K562 (cell line): Measurements from ENCODE around the gene TKTL1. TPM values are rescaled to one million over a fixed set of nuclear protein-coding genes. Genes with fewer than 3 reads are reported as not detected.

ENCODE experiments used
- ATAC-seq: fragments of 200-7000 bp; cut with Tn5 transposase; 3 replicates; pipeline ENCODE4 v1.9.1; 2020; ENCODE audit warnings: moderate library complexity
- BruUV-seq: library from RNA; stranded (reverse); fragments of 400-500 nt; replicated peaks from 2 replicates; lab custom pipeline; 2021; lab: Mats Ljungman, UMichigan
- CTCF ChIA-PET: fragments of 300-600 bp; formaldehyde crosslinking; extraction: SDS; loops from one replicate; lab custom pipeline; 2021; ENCODE audit warnings: low intra/inter-chr PET ratio; lab: Yijun Ruan, JAX
- POLR2A ChIA-PET: fragments of 300-600, 350-650 bp; sonication (Branson Sonifier 250); formaldehyde crosslinking; extraction: SDS; loops from one replicate; lab custom pipeline; 2021; ENCODE audit warnings: antibody characterized with exemption, inconsistent platforms; lab: Yijun Ruan, JAX
- DNase-seq, 4 experiments: peaks; one replicate each; pipeline versions ENCODE4 v3.0.0 to v3.0.0-alpha.2; 2011 to 2018; ENCODE audit warnings: low spot score in 3 of 4, mixed read lengths in 3 of 4; ENCODE audit errors: extremely low read depth in 1 of 4
- FAIRE-seq: peaks from 2 replicates; lab custom pipeline; 2011; peaks lifted over from hg19 to GRCh38; lab: Jason Lieb, UNC
- H2AFZ ChIP-seq: 2 replicates; pipeline ENCODE4 v1.6.0; 2011; ENCODE audit warnings: low read depth, low read length, control low read depth, inconsistent platforms
- H3K27ac ChIP-seq: fragments of 200-600 bp; 3 replicates; pipeline ENCODE4 v1.8.0; 2011; ENCODE audit warnings: low read depth, mild to moderate bottlenecking, control low read depth, inconsistent platforms, low read length, moderate library complexity, mixed read lengths; ENCODE audit errors: extremely low read depth
- H3K27me3 ChIP-seq, 2 experiments: fragments of 300-600 bp in 1 of 2; 2 replicates in 1 of 2; 3 replicates in 1 of 2; pipeline versions ENCODE4 v1.6.0 to v1.8.0; 2011; ENCODE audit warnings: inconsistent platforms in 2 of 2, low read length in 2 of 2, mild to moderate bottlenecking in 1 of 2, mixed read lengths in 1 of 2, moderate library complexity in 1 of 2; ENCODE audit not compliant: control insufficient read depth in 2 of 2, insufficient read depth in 2 of 2
- H3K36me3 ChIP-seq: fragments of 300-600 bp; 3 replicates; pipeline ENCODE4 v1.8.0; 2011; ENCODE audit warnings: mild to moderate bottlenecking, low read length, inconsistent platforms; ENCODE audit not compliant: control insufficient read depth, insufficient read depth
- H3K4me1 ChIP-seq, 2 experiments: fragments of 200-600 bp in 1 of 2; replicated peaks in 1 of 2; 2 replicates in 1 of 2; 3 replicates in 1 of 2; pipeline versions ENCODE4 v1.5.1 to v1.8.0; 2011; ENCODE audit warnings: inconsistent platforms in 2 of 2, low read length in 2 of 2, mild to moderate bottlenecking in 1 of 2, mixed read lengths in 1 of 2, moderate library complexity in 1 of 2; ENCODE audit not compliant: control insufficient read depth in 2 of 2, insufficient read depth in 2 of 2
- H3K4me2 ChIP-seq: 2 replicates; pipeline ENCODE4 v1.6.1; 2011; ENCODE audit warnings: low read length, control low read depth, inconsistent platforms, mixed read lengths; ENCODE audit not compliant: insufficient read depth
- H3K4me3 ChIP-seq: fragments of 200-600 bp; sonication (generic), shearing (Covaris generic); 2 replicates; pipeline ENCODE4 v1.5.1; 2016; ENCODE audit warnings: control low read depth, inconsistent platforms
- H3K79me2 ChIP-seq: fragments of 200-600 bp; 3 replicates; pipeline ENCODE4 v1.8.0; 2011; ENCODE audit warnings: low read length, inconsistent platforms; ENCODE audit not compliant: control insufficient read depth, insufficient read depth
- H3K9ac ChIP-seq, 2 experiments: 2 replicates each; pipeline versions ENCODE4 v1.6.0 to v1.6.1; 2011; ENCODE audit warnings: low read depth in 2 of 2, low read length in 2 of 2, control low read depth in 1 of 2, inconsistent platforms in 1 of 2, mild to moderate bottlenecking in 1 of 2, mixed read lengths in 1 of 2; ENCODE audit not compliant: insufficient read depth in 1 of 2
- H3K9me1 ChIP-seq: one replicate; pipeline ENCODE4 v1.6.0; 2011; ENCODE audit warnings: inconsistent platforms, mild to moderate bottlenecking, low read length, moderate library complexity; ENCODE audit not compliant: control insufficient read depth, insufficient read depth
- H3K9me3 ChIP-seq: replicated peaks from 2 replicates; pipeline ENCODE4 v1.5.1; 2011; ENCODE audit warnings: low read depth, low read length, inconsistent platforms; ENCODE audit not compliant: control insufficient read depth, insufficient read depth
- H4K20me1 ChIP-seq: replicated peaks from 2 replicates; pipeline ENCODE4 v1.6.1; 2011; ENCODE audit warnings: low read length, inconsistent platforms, mixed read lengths; ENCODE audit not compliant: control insufficient read depth, insufficient read depth
- BCL6 ChIP-seq: fragments of 250-450 bp; sonication (Bioruptor Pico); IDR thresholded peaks from 2 replicates; pipeline ENCODE4 v1.4.0; 2020
- WGBS: fragments of 100-300 bp; shearing (Covaris generic); methylation state at CpG from one replicate; pipeline ENCODE4 v1.1.6; 2016; ENCODE audit warnings: low coverage, mixed read lengths; ENCODE audit not compliant: insufficient coverage; ENCODE audit errors: missing lambda C conversion rate; 5-methylcytosine and 5-hydroxymethylcytosine counted together
- in situ Hi-C: fragments of 300-500 bp; cut with MboI; formaldehyde crosslinking; loops from 4 replicates; pipeline ENCODE4 v1.15.0; 2018; ENCODE audit warnings: inconsistent platforms, mixed read lengths
- intact Hi-C: fragments of 100-400 bp; cut with micrococcal nuclease; formaldehyde crosslinking; loops from 2 replicates; pipeline ENCODE4 v1.14.2; 2022
- polyA plus RNA-seq, 8 experiments: library from polyadenylated mRNA; depleted of rRNA in 4 of 8; stranded (reverse) in 5 of 8; unstranded in 3 of 8; fragments of >200 nt; fragmentation: Nextera tagmentation in 2 of 8; fragmentation: Illumina TruSeq in 1 of 8; extraction: Ambion mirVana in 2 of 8; extraction: Trizol in 1 of 8; gene quantifications; 2 replicates each; pipeline versions ENCODE4 v1.2.1 to v1.2.3, GENCODE V29; 2011 to 2014; ENCODE audit warnings: inconsistent platforms in 1 of 8, missing spikeins in 1 of 8
- total RNA-seq, 7 experiments: library from RNA; depleted of rRNA in 6 of 7; stranded (reverse); fragments of >200 nt in 6 of 7; fragmentation: Illumina TruSeq in 2 of 7; extraction: Trizol in 2 of 7; gene quantifications; 2 replicates each; pipeline versions ENCODE4 v1.2.1 to v1.2.3, GENCODE V29; 2011 to 2021; ENCODE audit warnings: low replicate concordance in 1 of 7
- TF ChIP-seq, protein P1 (sequence below): fragments of 450-650 bp; IDR thresholded peaks from 2 replicates; pipeline ENCODE4 v1.6.1; 2016; ENCODE audit warnings: borderline replicate concordance
- TF ChIP-seq, protein P2 (sequence below), 3 experiments: fragments of 200-800 bp in 1 of 3; fragments of 250-450 bp in 1 of 3; fragments of 450-650 bp in 1 of 3; sonication (Bioruptor Pico) in 1 of 3; sonication (Bioruptor generic) in 1 of 3; formaldehyde crosslinking in 1 of 3; IDR thresholded peaks; 2 replicates each; pipeline versions ENCODE4 v1.6.1 to v1.8.0; 2016 to 2022; ENCODE audit warnings: mild to moderate bottlenecking in 2 of 3, missing genetic modification characterization in 2 of 3, missing compliant biosample characterization in 1 of 3, moderate library complexity in 1 of 3

The TKTL1 gene
- total and polyA plus RNA-seq, 9 of the 15 experiments (the other 6 are each of a cell fraction or from before 2014, with no cell fraction given), result 0.18 to 0.71 (median 0.38) TPM

- ChIA-PET POLR2A (no interaction called here), CTCF (no interaction called here)
- Histone ChIP-seq H2AFZ (no peak overlapping the region), H3K9ac (no peak overlapping the region), H3K4me2 (no peak overlapping the region), H3K79me2 (no peaks in the 10 kb centered on the region), H3K4me1 (no peaks in the 10 kb centered on the region), H3K27ac (no peak overlapping the region), H3K9me1 (no peaks in the 10 kb centered on the region), H3K36me3 (no peaks in the 10 kb centered on the region), H4K20me1 (no peaks in the 10 kb centered on the region), H3K4me3 (no peak overlapping the region), H3K27me3 (peaks cover 4 to 12% of the 10 kb centered on the region in 2 experiments; a peak in 3 of 5 replicates), H3K9me3 (no peaks in the 10 kb centered on the region)
- DNase-seq (no peak), ATAC-seq (no peak), FAIRE-seq (no peak)
- WGBS, result 55% methylated on average over 8 of the region's 9 CpGs
- intact Hi-C loops, result no loop called here
- TF ChIP-seq, protein P1, sequence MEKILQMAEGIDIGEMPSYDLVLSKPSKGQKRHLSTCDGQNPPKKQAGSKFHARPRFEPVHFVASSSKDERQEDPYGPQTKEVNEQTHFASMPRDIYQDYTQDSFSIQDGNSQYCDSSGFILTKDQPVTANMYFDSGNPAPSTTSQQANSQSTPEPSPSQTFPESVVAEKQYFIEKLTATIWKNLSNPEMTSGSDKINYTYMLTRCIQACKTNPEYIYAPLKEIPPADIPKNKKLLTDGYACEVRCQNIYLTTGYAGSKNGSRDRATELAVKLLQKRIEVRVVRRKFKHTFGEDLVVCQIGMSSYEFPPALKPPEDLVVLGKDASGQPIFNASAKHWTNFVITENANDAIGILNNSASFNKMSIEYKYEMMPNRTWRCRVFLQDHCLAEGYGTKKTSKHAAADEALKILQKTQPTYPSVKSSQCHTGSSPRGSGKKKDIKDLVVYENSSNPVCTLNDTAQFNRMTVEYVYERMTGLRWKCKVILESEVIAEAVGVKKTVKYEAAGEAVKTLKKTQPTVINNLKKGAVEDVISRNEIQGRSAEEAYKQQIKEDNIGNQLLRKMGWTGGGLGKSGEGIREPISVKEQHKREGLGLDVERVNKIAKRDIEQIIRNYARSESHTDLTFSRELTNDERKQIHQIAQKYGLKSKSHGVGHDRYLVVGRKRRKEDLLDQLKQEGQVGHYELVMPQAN, result no peak
- TF ChIP-seq, protein P2, sequence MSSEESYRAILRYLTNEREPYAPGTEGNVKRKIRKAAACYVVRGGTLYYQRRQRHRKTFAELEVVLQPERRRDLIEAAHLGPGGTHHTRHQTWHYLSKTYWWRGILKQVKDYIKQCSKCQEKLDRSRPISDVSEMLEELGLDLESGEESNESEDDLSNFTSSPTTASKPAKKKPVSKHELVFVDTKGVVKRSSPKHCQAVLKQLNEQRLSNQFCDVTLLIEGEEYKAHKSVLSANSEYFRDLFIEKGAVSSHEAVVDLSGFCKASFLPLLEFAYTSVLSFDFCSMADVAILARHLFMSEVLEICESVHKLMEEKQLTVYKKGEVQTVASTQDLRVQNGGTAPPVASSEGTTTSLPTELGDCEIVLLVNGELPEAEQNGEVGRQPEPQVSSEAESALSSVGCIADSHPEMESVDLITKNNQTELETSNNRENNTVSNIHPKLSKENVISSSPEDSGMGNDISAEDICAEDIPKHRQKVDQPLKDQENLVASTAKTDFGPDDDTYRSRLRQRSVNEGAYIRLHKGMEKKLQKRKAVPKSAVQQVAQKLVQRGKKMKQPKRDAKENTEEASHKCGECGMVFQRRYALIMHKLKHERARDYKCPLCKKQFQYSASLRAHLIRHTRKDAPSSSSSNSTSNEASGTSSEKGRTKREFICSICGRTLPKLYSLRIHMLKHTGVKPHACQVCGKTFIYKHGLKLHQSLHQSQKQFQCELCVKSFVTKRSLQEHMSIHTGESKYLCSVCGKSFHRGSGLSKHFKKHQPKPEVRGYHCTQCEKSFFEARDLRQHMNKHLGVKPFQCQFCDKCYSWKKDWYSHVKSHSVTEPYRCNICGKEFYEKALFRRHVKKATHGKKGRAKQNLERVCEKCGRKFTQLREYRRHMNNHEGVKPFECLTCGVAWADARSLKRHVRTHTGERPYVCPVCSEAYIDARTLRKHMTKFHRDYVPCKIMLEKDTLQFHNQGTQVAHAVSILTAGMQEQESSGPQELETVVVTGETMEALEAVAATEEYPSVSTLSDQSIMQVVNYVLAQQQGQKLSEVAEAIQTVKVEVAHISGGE (CRISPR knock-in tag; IDR thresholded peaks at IDR 0.05), result no peak
- no peak for TF ChIP-seq BCL6
- no TSS peak for BruUV-seq
- in situ Hi-C loops, result loop anchor here (5.0 kb wide), 1 partner anchor 59 kb away; no protein-coding TSS in a partner anchor
These were observed 37.5 kb downstream of the TKTL1 start for GRCh38 chrX:154333116-154333515.
